DMS153 treated with DMSO at 0.1 percent for 48 hours (cell line): ENCODE measurements around the gene SORCS1.

ENCODE experiments used
- DNase-seq: peaks from one replicate; lab custom pipeline; 2025; ENCODE audit not compliant: unreplicated experiment; lab: John Stamatoyannopoulos, UW

SORCS1 gene

DNA sequence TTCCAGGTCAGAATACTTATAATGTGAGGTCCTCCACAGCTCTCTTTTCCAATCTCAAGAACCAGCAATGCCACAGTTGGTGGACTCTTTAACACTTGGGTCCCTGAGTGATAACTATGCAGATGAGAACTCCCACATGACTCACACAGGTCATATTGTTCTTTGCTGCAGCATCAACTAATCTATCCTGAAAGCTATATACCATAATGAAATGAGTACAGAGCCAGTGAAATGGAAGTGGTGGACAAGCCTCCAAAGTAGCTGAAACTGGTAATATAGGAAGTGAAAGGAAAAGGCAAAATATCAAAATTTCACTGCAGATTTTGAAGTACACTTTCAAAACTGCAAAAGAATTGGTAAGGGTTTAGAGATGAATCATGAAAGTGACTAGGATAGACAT, 45.6 kb downstream of the SORCS1 start:
- DNase-seq: no peak

DNA sequence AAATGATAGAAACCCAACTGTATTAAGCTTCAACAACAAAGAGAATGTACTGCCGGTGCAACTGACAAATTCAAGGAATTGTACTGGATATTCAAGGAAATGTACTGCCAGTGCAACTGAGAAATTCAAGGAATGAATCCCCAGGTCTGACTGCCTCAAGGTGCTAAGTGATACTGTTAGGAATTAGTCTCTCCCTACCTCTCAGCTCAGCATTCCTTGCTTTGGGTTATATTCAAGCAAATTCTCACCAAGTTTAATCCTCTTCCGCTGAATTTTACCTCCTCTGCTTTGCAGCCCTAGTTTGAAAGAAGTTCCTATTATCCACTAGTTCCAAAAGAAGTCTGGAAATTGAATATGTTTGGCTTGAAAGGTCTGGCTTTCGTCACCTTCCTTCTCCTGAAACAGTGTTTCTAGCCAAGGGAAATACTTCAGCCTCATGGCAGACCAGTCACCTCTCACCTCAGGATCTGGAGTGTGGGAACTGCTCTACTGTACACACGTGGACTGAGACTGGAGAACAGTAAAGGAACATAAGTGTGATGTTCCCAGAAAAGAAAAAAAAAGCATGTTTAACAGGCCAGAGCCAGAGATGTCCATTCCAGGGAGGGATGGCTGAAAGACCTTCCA, 60.4 kb downstream of the SORCS1 start:
- DNase-seq: no peak

DNA sequence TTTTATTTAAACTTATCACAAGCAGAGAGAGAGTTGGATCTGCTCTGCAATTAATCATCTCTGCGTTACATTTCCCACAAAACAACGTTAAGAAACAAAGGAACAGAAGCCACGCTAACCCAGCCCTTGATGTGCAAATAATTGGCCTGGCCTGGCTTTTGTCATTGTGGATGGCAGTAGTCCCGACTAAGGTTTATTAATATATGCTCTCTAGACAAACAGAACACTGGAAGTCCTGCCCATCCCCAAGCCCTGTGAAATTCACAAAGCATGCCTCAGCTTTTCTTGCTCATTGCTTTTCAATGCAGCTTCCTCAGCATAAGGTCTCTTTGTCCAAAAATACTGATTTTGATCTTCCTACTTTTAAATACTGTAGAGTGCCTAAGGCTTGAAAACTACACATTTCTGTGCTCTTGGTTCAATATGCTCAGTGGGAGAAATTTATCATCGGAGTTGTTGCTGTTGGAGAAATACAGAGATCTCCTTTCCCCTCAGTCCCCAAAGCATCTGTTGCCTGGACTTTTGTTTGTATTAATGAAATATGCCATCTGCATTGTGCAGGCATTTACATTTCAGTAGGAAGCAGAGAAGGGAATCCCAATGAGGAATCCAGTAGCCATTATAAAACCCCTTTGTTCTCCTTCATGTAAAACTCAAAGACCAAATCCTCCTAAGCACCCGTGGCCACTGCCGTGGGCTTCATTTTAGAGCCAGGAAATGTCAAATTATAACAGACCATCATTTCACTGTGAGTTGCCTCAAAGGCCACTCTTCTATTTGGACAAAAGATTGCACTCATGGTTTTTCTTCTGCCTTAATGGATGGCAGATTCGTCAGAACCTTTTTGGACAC, 61.1 kb downstream of the SORCS1 start:
- no peak for DNase-seq

DNA sequence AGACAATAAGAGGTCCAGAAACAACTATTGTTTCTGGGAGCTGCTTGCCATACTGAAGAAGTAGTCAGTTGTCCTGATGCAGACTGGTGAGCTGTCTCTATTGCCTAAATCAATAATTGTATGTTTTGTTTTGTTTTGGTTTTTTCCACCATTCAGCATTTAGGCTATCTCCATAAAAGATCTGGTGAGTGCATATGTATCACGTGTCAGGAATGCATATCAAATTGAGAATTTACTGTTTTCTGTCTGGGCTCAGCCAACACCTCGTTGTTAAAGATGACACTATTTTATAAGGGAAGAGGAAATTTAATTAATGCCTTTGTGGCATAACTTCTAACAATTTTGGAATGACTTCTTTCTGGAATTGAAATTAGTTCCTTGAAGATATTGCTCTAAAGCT, 66.2 kb downstream of the SORCS1 start:
- no peak for DNase-seq

DNA sequence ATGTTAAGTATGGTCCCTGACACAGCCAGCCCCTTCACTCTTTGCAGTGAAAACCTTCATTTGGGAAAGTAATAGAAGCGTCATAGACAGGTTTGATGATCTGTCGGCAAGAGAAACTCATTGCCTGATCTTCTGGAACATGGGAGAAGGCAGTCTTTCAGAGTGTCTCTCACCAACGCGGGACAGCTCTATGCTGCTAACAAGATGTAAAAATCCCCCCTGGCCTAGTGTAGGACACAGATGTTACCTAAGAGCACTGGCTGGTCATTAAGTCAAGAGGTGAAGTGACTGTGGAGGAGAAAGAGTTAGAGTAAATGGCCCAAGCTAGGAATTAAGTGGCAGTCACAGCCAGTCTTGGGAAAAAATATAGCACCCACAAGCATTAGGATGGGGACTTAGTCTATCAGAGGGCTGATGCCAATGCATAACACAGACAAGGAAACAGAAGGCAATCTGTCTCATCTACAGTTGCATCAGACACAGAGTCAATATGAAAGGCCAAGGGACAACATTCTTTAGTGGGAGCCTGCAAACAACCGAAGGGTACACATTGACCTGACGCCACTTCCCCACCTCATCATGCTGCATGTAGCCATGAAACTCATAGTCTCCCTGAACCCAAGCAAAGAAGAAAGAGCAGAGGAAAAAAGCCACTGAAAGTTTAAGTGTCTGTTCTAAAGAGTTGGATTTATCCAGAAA, 69.5 kb downstream of the SORCS1 start:
- DNase-seq: no peak

DNA sequence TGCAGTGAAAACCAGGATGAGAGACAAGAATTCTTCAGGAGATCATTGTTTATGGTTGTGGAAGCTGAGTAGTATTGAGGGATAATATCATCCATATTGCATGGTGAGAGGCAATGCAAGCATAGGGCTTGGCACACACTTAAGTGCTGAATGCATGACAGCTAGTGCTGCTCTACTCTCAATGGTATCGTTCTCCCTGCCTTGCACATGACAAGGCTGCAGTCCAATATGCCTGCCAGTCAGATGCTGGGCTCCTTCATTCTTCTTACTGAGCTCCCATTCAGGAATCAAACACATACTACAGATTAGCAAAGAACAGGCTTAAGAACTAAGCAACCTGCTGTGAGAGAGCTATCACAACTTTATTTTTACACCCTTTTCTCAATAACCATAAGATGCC, 72.2 kb downstream of the SORCS1 start:
- DNase-seq: no peak

DNA sequence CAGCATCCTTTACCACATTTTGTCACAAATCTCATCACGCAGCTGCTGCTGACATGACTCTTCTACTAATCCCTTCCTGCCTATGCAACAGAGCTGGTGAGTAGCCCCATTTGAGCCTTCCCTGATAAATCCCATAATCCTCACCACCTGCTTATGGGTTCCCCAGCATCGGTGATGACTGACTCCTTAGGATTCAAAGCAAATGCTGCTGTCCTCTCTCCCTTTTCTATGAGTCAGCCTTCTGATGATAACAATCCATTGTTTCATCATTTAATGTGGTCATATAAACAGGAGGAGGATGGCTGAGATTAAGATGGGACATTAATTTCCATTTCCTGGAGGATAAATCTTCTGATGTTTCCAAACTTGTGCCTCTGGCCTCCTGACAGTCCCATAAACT, 73.4 kb downstream of the SORCS1 start:
- no peak for DNase-seq

DNA sequence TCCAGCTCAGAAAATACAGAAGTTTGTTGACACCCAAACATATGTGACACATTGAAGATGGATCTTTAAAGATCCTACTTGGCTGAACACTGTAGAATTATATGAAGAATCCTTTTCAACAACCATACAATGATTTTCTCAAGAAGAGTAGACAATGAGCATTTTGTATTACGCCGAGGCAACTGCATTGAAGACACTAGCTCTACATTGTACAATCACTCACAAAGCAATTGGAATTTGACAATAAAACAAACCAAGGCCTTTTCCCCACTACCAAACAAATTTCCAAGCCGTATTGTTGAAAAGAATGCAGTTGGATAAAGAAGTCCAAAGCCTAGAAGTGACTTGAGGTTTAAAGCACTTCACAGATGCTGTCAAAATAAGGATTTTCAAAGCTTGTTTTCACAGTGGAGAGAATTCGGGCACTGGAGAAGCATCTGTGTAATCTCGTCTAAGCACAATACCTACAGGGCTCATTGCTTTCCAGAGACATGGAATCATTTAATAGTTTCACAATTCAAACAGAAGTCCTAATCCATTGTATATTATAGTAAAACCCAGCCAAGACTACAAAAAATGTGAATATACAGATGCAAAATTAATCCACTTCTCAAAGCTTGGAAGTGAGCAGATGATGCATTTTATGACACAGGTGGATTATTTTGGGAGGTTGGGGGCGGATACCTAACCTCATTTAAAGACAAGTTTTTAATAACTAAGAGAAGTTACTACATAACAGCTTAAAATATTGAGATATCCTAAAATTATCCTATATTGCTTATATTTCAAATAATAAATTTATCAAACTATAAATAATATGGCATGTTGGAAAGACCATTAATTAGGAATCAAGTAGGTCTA, 78.6 kb downstream of the SORCS1 start:
- DNase-seq: no peak

DNA sequence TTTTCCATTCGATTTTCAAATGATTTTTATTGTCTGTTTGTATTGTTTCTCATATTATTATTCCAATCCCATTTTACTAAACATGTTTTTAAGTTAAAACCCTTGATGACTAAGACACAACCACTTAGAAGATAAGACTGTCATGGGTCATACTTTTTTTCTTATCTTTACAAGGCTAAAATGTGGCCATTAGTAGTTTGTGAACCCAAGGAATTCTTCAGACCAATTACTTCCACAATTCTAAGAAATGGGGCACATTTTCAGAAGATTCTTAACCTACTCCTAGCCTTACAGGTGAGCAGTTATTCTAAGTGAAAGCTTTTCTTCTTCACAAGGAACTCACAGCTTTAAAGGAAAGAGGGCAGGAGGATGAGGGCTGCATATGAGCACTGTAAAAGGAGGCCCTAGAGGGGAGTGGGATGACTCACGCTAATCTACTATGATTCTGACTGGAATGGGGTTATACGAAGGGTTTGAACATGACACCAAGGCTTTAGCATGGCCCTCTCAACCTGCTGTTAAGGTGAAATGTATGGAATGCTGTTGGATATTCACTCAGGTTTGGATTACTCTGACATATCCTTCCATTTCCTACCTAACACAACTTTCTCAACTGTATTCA, 81.0 kb downstream of the SORCS1 start:
- DNase-seq: no peak

DNA sequence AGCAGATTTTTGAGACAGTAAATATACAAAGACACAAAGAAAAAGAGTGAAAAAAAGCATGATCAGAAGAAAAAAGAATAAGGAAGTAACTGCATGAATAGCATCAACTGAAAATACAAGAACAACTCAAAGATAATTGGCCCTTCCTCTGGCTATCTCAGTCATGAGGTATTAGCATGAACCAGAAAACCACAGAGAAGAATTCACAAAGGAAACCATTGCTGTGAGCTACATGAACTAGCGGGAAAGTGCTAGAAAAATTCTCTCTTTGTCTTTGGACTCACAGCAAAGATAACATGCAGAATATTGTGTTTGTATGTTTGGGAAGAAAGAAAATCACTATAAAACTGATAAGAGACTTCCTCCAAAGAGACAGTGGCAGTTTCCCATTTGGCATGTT, 82.9 kb downstream of the SORCS1 start:
- DNase-seq: no peak

DNA sequence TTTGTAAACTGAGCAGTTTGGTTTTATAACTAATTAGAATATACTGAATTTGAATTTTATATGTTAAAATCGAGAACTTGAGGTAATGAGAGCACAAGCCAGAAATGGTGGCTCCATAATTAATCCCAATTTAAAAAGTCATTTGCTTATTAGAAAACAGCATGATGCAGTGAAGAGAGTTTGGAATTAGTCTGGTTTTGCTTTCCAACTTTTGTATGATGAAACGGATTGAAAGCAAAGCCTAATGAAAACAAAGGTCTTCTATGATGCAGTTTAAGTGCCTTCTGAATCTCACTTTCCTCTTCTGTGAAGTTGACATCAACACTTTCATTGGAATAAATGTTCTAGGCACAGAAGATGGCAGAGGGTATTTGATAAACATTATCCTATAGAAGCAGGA, 89.4 kb downstream of the SORCS1 start:
- DNase-seq: no peak

DNA sequence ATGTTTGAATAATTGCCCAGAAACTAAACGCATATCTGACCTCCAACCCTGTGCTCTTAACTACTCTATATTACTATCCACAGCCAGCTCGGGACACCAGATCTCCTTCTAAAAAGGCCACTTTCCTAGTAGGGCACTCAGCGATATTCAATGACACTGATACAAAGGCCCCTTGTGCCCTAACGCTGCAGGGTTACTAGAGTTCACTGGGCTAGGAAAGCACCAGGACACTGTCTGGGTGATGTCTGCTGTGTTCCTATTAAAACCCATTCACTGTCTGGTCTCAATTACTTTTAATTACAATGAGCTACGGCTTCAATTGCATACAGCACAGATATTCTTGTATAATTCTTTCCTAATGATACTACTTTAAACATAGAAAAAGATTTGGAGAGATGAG, 91.7 kb downstream of the SORCS1 start:
- no peak for DNase-seq

DNA sequence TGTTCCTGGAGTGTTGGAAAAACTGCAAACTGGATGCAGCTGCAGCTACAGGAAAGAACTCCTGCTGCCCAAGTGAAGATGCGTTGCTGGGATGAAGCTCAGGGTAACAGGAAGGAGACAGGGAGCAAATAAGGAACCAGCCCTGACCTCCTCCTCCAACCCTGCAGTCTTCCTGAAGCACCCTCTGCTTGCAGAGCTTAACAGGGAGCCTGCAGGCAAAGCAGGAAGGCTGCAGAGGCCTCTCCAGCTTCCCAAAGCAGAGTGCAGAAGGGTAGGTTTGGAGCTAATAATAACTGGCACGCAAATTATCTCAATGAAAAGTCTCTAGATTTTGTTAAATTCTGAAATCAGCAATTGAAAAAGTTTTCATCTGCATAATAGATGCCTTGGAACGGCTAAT, 92.5 kb downstream of the SORCS1 start:
- DNase-seq: no peak

DNA sequence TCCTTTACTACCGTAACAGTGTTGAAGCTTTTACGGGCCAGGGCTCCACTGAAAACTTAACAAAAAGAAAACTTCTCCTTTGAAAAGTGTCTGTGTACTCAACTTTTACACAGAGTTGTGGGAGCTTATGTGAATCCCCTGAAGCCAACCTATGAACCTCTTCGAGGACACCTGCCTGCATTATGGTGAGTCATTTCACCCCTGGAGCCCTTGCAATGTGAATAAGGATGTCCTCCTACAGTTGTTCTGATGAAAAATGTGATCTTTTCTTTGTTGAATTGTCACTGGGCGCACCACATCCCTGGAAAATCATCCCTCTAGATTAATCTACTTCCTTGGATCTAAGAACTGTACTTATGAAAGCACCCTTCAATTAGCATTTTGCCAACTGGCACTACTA, 93.2 kb downstream of the SORCS1 start:
- no peak for DNase-seq

DNA sequence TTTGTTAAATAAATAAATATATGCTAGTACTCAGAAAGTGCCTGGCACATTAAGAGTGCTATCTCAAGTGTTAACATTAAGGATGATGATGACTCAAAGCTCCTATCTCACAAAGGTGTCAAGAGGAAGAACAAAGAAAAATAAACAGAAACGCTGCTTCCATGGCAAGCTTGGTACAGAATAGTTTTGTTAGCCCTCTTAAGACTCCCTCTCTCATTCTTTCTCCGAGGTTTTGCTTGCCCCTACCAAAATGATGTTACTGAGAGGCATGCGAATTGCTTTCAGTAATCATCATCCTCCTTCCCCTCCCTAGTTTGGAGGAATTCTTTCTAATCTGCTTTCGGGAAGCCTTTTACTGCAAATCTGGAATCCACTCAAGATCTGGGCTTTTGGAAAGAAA, 96.7 kb downstream of the SORCS1 start:
- no peak for DNase-seq

DNA sequence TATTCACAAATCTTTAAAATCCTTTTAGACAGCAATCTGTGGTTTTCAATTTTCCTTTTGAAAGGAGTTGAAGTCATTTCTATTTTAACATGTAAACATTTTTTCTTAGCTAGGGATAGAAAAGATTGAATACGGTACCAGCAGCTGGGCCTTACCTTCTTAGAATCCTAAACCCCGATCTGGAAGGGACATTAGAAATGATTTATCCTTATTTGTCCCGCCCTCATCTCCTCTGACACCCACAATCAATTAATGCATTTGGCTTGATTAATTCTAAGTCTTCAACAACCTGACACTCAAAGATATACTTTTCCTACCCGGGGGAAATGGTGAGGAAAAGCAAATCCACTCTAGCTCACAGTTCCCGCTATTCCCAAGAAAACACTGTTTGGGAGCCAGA, 100.4 kb downstream of the SORCS1 start:
- no peak for DNase-seq

DNA sequence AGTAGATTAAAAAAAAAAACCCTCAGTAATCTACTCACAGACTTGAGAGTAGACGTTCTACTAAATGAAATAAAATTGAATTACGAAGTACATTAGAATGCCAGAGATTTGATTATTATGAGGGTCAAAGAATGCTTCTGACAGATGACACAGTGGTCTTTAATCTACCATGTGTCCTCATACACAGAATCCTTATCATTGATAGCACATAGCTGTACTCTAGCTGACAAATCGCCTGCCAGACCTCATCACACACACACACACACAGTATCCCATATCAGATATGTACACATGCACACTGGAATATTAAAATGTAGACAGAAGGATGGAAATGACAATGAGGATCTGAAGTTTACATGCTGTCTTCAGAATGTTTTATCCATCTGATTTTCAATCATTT, 104.6 kb downstream of the SORCS1 start:
- no peak for DNase-seq

DNA sequence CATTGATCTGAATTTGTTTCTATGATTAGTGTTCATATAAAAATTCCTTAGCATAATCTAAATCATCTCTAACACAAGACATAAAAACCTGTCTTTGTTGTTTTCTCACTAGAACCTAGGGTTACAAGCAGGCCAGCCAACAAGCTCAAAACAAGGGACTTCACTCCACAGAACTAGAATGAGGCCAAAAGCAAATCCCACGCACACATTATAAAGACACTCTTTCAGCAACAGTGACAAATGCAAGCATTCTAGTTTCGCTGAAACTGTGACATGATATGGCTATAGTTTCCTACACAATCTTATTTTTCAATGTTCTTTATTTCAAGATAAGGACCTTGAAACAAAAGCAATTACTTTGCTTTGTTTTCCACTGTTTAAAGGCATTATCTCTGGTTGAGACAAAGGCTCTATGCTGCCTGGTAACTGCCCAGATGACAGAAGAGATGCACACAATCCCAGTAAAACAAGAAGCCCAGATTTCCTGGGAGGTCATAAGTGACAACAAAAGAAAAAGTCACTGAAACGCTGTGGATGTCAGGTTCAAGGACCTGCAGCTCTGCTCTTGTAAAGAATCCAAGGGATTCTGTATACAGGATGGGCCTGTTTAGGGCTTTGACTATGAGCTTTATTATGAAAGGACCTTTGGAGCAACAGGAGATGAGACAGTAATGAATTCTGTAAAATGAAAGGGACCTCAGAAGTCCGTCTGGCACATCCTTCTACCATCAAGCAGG, 105.3 kb downstream of the SORCS1 start:
- no peak for DNase-seq

DNA sequence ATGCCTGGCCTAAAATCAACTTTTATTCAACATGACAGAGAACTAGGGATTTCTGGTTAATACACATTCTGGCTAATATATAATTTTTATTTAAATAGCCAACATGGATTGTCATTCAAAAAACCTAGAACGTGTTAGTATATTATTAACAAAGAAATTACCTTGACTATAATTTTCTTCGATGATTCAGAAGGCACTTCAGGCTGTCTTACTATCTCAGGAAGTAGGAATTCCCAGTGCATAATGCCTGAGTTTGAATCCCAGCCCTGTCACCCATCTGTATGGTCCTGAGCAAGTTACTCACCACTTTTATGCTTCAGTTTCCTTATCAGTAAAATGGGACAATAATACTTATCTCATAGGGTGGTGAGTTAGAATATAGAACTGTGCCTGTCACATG, 106.2 kb downstream of the SORCS1 start:
- DNase-seq: no peak

DNA sequence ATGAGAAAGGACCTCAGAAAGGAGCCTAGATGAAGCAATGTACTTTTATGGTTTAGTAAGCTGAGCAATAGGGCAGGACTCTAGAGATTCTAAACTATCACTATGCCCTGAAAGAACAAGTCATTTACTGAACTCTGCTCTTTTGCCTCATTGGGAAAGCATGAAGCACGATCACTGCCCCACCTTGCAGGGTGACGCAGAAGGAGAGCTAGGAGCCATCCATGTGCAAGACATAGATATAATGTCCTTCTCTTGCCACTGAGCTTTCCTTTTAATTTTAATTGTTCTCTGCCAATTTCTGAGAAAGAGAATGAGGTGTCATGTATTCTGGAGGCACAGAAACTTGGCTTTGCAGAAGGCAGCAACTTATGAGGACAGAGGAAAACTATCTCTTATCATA, 108.3 kb downstream of the SORCS1 start:
- no peak for DNase-seq
